DOHH2 (cell line): ENCODE data around the gene ANKDD1A.

ENCODE experiments used
- CTCF ChIP-seq: fragments of 200-600 bp; sonication (generic); IDR thresholded peaks from one replicate; pipeline ENCODE4 v1.5.1; 2014; ENCODE audit warnings: antibody characterized with exemption, mild to moderate bottlenecking, low read depth, low read length; ENCODE audit not compliant: poor library complexity, severe bottlenecking
- EZH2phosphoT487 ChIP-seq: fragments of 200-600 bp; sonication (generic); IDR thresholded peaks from 2 replicates; pipeline ENCODE4 v1.6.1; 2017; ENCODE audit warnings: borderline replicate concordance, mild to moderate bottlenecking, antibody characterized with exemption, low read length, moderate library complexity, mixed read lengths

DNA sequence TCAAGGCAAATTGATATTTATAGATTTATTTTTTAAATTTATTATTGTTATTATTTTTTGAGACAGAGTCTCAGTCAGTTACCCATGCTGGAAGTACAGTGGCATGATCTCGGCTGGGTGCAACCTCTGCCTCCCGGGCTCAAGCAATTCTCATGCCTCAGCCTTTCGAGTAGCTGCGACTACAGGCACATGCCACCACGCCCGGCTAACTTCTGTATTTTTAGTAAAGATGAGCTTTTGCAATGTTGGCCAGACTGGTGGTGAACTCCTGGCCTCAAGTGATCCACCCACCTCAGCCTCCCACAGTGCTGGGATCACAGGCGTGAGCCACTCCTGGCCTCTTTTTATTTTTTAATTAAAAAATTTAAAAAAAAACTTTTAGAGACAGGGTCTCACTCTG, 59.0 kb downstream of the ANKDD1A start:
- TF ChIP-seq CTCF (no peak), EZH2phosphoT487 (no peak)
